Nephron (organoid): ENCODE measurements around the gene SYNJ2.
A peak's percentile ranks its signal among the peaks of the same experiment; 100 is the strongest.

Source experiments
- H3K27ac Mint-ChIP-seq, 3 experiments: 2 replicates each; pipeline ENCODE4 v1.8.0; 2020; ENCODE audit warnings: mixed read lengths in 3 of 3, mild to moderate bottlenecking in 2 of 3, moderate library complexity in 1 of 3
- H3K27me3 Mint-ChIP-seq: 2 replicates; pipeline ENCODE4 v1.8.0; 2021; ENCODE audit warnings: low read depth, mild to moderate bottlenecking, moderate library complexity, mixed read lengths
- H3K36me3 Mint-ChIP-seq: 2 replicates; pipeline ENCODE4 v1.8.0; 2020; ENCODE audit warnings: low read depth, mixed read lengths
- H3K4me1 Mint-ChIP-seq: 2 replicates; pipeline ENCODE4 v1.8.0; 2020; ENCODE audit warnings: mixed read lengths
- H3K4me3 Mint-ChIP-seq, 3 experiments: 2 replicates each; pipeline ENCODE4 v1.8.0; 2020; ENCODE audit warnings: mild to moderate bottlenecking in 3 of 3, mixed read lengths in 3 of 3, moderate library complexity in 2 of 3
- H3K9me3 Mint-ChIP-seq: 2 replicates; pipeline ENCODE4 v1.8.0; 2020; ENCODE audit warnings: mixed read lengths
- CTCF ChIP-seq, 3 experiments: fragments of 200-600 bp; sonication (generic); IDR thresholded peaks; one replicate each; pipeline ENCODE4 v1.5.0; 2021; ENCODE audit warnings: antibody characterized with exemption in 3 of 3; ENCODE audit not compliant: unreplicated experiment in 3 of 3

SYNJ2 gene

GRCh38 chr6:158020811-158021210, 39.1 kb downstream of the SYNJ2 start:
- Mint-ChIP-seq H3K27ac (peak overlapping the region; percentile 26 to 45 (median 42)), H3K4me1 (peaks cover 52% of the 10 kb centered on the region), H3K36me3 (peaks cover 8% of the 10 kb centered on the region), H3K27me3 (peaks cover 5% of the 10 kb centered on the region), H3K4me3 (no peak overlapping the region), H3K9me3 (no peaks in the 10 kb centered on the region)
- no peak for TF ChIP-seq CTCF (IDR thresholded peaks at IDR 0.05; ENCODE audit: unreplicated experiment in 3 of 3)

DNA sequence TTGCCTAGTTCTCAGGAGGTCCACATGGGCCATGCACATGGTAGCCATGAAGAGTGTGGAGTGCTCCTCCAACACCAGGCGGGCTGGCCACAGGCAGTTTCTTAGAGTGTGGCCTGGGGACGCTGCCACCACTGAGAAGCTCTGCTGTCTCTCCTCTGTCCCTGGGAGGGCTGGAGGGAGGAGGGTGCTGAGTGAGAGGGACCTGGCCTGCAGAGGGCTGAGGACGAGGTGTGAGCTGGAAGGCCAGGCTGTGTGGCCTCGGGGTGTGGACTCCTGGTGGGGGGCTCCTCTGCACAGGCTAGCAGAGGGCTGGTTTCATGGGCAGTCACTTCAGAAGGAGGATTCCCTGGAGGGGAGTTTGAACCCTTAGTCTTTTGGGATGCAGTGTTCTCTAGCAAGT, 39.7 kb downstream of the SYNJ2 start:
- peak overlapping the region in 2 of 3 experiments; percentile 26 to 42 for H3K27ac Mint-ChIP-seq
- peaks cover 57% of the 10 kb centered on the region for H3K4me1 Mint-ChIP-seq
- no peak for TF ChIP-seq CTCF (IDR thresholded peaks at IDR 0.05; ENCODE audit: unreplicated experiment in 3 of 3)
- H3K9me3 Mint-ChIP-seq, result no peaks in the 10 kb centered on the region
- H3K27me3 Mint-ChIP-seq, result peaks cover 5% of the 10 kb centered on the region
- H3K4me3 Mint-ChIP-seq, result no peak overlapping the region
- peaks cover 8% of the 10 kb centered on the region for H3K36me3 Mint-ChIP-seq

DNA sequence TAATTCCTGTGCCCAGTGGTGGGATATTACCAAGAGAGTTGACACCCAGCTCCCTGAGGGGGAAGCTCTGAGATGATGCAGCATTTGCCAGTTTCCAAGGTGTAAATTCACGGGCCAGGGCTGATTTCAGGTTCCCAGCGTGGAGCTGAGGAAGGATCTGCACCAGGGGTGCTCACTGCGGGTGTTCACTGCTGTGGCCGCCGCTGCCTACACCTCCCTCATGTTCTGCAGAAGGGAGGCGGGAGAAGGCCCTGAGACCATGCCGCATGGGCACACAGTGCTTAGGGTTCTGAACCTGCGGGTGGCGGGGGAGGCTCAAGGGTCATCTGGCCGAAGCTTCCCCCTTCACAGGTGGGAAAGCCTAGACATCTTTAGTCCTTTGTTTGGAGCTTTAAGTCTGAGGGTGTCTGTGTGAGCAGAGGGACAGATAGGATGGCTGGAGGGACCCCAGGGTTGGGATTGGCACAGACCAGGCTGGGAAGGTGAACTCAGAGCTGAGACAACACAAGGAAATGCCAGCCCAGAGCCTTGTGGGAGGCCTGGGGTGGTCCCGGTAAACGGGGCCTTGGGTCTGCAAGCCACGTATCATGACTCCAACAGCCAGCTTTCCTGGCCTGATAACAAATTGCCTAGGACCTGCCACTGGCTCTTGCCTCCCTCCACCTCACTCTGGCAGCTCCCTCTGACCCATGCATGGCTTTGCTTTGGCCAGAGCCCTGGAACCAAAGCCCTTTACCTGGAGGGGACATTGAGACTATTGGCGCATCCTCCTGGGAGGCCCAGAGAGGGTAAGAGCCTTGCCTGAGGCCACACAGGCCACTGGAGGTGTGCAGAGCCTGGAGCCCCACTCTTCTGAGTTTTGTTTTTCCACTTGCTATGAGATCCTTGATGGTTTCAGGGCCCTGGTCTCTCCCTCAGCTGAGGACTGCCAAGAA, 40.4 kb downstream of the SYNJ2 start:
- Mint-ChIP-seq H3K27me3 (peaks cover 5% of the 10 kb centered on the region), H3K36me3 (peaks cover 8% of the 10 kb centered on the region), H3K9me3 (no peaks in the 10 kb centered on the region), H3K4me1 (peaks cover 58% of the 10 kb centered on the region), H3K4me3 (no peak overlapping the region), H3K27ac (no peak overlapping the region)
- TF ChIP-seq CTCF (IDR thresholded peaks at IDR 0.05; ENCODE audit: unreplicated experiment in 3 of 3), result no peak

- H3K36me3 Mint-ChIP-seq, result peaks cover 8% of the 10 kb centered on the region
- H3K27me3 Mint-ChIP-seq, result peaks cover 10% of the 10 kb centered on the region
- no peak overlapping the region for H3K4me3 Mint-ChIP-seq
- H3K4me1 Mint-ChIP-seq, result peaks cover 61% of the 10 kb centered on the region
- TF ChIP-seq CTCF (IDR thresholded peaks at IDR 0.05; ENCODE audit: unreplicated experiment in 3 of 3), result no peak
- H3K9me3 Mint-ChIP-seq, result no peaks in the 10 kb centered on the region
- H3K27ac Mint-ChIP-seq, result peak overlapping the region in 1 of 3 experiments; percentile 56
Measured at GRCh38 chr6:158022749-158023596, 41.3 kb downstream of the SYNJ2 start.

DNA sequence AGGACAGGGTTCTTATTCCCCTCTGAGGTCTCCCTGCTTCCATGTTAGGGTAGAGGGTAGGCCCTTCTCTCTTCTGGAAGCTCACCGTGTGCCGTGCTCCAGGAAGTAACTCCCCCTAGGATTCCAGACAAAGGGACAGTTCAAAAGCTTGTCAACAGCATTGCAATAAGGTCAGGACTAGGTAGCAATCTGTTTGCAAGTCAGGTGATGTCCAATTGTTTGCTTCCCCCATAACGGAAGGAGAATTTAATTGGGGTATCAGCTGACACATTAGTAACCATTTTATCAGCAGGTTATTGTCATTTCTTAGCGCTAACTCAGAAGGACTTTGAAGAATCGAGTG, 41.9 kb downstream of the SYNJ2 start:
- no peak overlapping the region for H3K27ac Mint-ChIP-seq
- H3K27me3 Mint-ChIP-seq, result peaks cover 10% of the 10 kb centered on the region
- H3K9me3 Mint-ChIP-seq, result no peaks in the 10 kb centered on the region
- TF ChIP-seq CTCF (IDR thresholded peaks at IDR 0.05; ENCODE audit: unreplicated experiment in 3 of 3), result no peak
- H3K36me3 Mint-ChIP-seq, result peaks cover 8% of the 10 kb centered on the region
- peaks cover 57% of the 10 kb centered on the region for H3K4me1 Mint-ChIP-seq
- H3K4me3 Mint-ChIP-seq, result no peak overlapping the region
